OCI-LY7 (cell line): Measurements from ENCODE around the gene OMA1.

Source experiments
- CTCF ChIP-seq: fragments of 200-600 bp; sonication (generic); conservative IDR thresholded peaks from 2 replicates; pipeline ENCODE4 v1.5.1; 2014; ENCODE audit warnings: mild to moderate bottlenecking, antibody characterized with exemption, low read length, moderate library complexity, mixed read lengths
- EZH2phosphoT487 ChIP-seq: fragments of 200-600 bp; sonication (generic); IDR thresholded peaks from 2 replicates; pipeline ENCODE4 v1.6.1; 2018; ENCODE audit warnings: low read depth, borderline replicate concordance, mild to moderate bottlenecking, mixed run types, antibody characterized with exemption, low read length, moderate library complexity, mixed read lengths

GRCh38 chr1:58454807-58455206 lies 91.7 kb downstream of the OMA1 start:
- TF ChIP-seq CTCF (no peak), EZH2phosphoT487 (no peak)
